Measurements from ENCODE around the gene PER2.
A peak's percentile ranks its signal among the peaks of the same experiment; 100 is the strongest.

The PER2 gene

DNA sequence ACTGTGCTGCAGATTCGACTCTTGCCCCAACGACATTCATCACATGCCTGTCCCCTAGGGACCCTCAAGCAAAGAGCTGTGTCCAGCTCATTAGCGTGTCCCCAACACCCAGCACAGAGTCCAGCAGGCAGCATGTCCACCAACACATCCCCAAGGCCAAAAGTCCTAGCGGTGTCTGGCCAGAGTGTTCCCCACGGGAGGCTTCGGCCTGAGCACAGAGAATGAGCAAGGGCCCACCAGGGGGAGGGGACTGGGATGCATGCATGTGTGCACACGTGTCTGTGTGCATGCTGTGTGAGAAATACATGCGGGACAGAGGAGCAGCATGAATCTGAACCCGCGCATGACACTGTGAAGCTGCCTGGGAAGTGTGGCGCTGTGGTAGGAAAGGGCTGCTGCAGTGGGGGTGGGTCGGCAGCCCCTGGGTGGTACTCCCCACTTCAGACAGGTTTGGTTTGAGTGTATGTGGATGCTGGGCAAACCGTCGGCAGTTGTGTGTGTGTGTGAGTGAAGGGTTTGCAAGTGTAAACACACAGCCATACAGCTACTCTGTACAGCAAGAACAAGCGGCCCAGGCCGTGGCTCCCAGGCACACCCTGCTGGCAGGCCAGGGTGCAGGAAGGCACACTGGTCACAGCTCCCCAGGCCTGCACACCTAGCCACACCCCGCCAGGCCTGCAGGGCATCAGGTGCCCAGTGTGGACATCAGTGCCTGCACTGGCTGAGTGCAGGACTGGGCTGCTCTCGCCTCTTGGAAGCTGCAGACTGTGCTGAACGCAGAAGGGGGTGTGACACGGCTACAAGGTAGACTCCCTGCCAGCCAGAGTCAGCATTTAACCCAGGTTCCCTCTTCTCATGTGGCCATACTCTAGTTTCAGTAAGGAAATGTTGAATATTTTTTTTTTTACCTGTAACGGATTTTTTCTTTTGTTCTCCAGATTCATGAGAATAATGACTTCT is 29.1 kb downstream of the PER2 start:
- DNase-seq: no peak
- Histone ChIP-seq H3K27ac (no peak overlapping the region), H3K36me3 (peaks cover 69 to 90% (median 89%) of the 10 kb centered on the region in 3 donors), H3K4me3 (no peak overlapping the region), H3K4me1 (peaks cover 0 to 19% (median 9%) of the 10 kb centered on the region in 4 donors), H3K27me3 (no peaks in the 10 kb centered on the region), H3K9me3 (no peaks in the 10 kb centered on the region)
- TF ChIP-seq, protein P1, sequence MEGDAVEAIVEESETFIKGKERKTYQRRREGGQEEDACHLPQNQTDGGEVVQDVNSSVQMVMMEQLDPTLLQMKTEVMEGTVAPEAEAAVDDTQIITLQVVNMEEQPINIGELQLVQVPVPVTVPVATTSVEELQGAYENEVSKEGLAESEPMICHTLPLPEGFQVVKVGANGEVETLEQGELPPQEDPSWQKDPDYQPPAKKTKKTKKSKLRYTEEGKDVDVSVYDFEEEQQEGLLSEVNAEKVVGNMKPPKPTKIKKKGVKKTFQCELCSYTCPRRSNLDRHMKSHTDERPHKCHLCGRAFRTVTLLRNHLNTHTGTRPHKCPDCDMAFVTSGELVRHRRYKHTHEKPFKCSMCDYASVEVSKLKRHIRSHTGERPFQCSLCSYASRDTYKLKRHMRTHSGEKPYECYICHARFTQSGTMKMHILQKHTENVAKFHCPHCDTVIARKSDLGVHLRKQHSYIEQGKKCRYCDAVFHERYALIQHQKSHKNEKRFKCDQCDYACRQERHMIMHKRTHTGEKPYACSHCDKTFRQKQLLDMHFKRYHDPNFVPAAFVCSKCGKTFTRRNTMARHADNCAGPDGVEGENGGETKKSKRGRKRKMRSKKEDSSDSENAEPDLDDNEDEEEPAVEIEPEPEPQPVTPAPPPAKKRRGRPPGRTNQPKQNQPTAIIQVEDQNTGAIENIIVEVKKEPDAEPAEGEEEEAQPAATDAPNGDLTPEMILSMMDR (IDR thresholded peaks at IDR 0.05): no peak
- intact Hi-C loops (cut with DNase I; ENCODE audit: low total_unique reads): no loop called here

GRCh38 chr2:238257786-238258700 is 30.4 kb downstream of the PER2 start:
- Histone ChIP-seq H3K27me3 (no peaks in the 10 kb centered on the region), H3K27ac (no peak overlapping the region), H3K36me3 (peaks cover 75 to 98% (median 96%) of the 10 kb centered on the region in 3 donors), H3K4me3 (no peak overlapping the region), H3K9me3 (no peaks in the 10 kb centered on the region), H3K4me1 (peaks cover 0 to 6% (median 3%) of the 10 kb centered on the region in 4 donors)
- DNase-seq: no peak
- TF ChIP-seq, protein P1 (IDR thresholded peaks at IDR 0.05): no peak
- intact Hi-C loops (cut with DNase I; ENCODE audit: low total_unique reads): no loop called here

DNA sequence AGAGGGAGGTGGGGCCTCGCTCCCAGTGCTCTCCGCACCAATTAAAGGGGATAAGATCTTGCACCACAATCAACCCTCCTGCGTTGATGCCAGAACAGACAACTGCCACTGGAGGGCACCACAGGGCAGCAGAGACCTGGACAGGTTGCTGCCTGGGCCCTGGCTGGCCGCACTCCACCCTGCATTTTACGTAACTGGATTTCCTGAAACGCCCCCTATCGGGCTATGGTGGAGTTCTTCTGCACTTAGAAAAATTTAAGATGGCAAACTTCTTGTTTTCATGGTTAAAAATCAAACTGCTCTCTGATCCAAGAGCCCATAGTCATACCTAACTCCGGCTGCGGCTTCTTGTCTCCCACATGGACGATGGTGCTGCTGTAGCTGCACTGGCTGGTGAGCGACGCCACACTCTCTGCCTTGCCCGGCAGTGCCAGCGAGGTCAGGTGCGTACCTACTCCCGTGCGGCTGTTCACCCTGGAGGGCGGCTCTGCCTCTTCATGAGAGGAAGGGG is 31.8 kb downstream of the PER2 start:
- TF ChIP-seq, protein P1 (IDR thresholded peaks at IDR 0.05): peak; percentile 39 to 52

DNA sequence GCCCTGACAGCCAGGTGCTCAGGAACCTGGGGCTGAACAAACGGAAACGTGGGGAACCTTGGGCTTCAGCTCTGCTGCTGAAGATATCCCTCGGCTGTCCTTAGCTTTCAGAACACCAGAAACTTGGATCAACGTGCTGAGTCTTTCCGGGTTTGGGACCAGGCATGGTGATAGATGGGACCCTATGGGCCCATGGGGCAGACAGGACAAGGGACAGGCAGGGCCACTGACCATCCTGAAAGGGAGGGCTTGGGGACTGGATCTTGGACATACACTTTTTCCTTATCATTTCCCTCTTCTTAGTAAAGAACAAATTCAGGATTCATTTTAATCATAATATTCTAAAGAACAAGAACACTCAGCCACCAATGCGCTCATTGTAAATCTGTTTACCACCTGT is 32.3 kb downstream of the PER2 start:
- TF ChIP-seq, protein P1 (IDR thresholded peaks at IDR 0.05): no peak
- H3K9me3 ChIP-seq: no peaks in the 10 kb centered on the region
- H3K27me3 ChIP-seq: no peaks in the 10 kb centered on the region
- intact Hi-C loops (cut with DNase I; ENCODE audit: low total_unique reads): no loop called here
- DNase-seq: no peak
- no peak overlapping the region for H3K4me3 ChIP-seq
- H3K27ac ChIP-seq: no peak overlapping the region
- peaks cover 73 to 99% (median 99%) of the 10 kb centered on the region in 3 donors for H3K36me3 ChIP-seq
- no peaks in the 10 kb centered on the region for H3K4me1 ChIP-seq

More for the DNA sequence above, 31.8 kb downstream of the PER2 start:
- no peaks in the 10 kb centered on the region for H3K27me3 ChIP-seq
- intact Hi-C loops (cut with DNase I; ENCODE audit: low total_unique reads): no loop called here
- DNase-seq: no peak
- H3K4me3 ChIP-seq: no peak overlapping the region
- H3K36me3 ChIP-seq: peaks cover 73 to 99% (median 99%) of the 10 kb centered on the region in 3 donors
- H3K9me3 ChIP-seq: no peaks in the 10 kb centered on the region
- H3K27ac ChIP-seq: no peak overlapping the region
- no peaks in the 10 kb centered on the region for H3K4me1 ChIP-seq

- H3K9me3 ChIP-seq: no peaks in the 10 kb centered on the region
- H3K4me3 ChIP-seq: no peak overlapping the region
- intact Hi-C loops (cut with DNase I; ENCODE audit: low total_unique reads): no loop called here
- H3K36me3 ChIP-seq: peaks cover 78 to 99% (median 99%) of the 10 kb centered on the region in 3 donors
- H3K27me3 ChIP-seq: no peaks in the 10 kb centered on the region
- H3K4me1 ChIP-seq: no peaks in the 10 kb centered on the region
- TF ChIP-seq, protein P1 (IDR thresholded peaks at IDR 0.05): no peak
- H3K27ac ChIP-seq: no peak overlapping the region
- DNase-seq: no peak
Measured at GRCh38 chr2:238255636-238256035, 32.8 kb downstream of the PER2 start.
